ACC112 (cell line): ENCODE measurements around the gene PATJ.

ENCODE experiments used
- H2AFZ ChIP-seq: fragments of 200-600 bp; sonication (generic); one replicate; pipeline ENCODE4 v1.6.0; 2017; ENCODE audit warnings: antibody characterized with exemption, low read length; ENCODE audit not compliant: unreplicated experiment
- H3K27ac ChIP-seq: fragments of 200-600 bp; sonication (generic); 2 replicates; pipeline ENCODE4 v1.5.1; 2014; ENCODE audit warnings: low read depth, mild to moderate bottlenecking, antibody characterized with exemption, low read length, moderate library complexity
- H3K27me3 ChIP-seq: fragments of 200-600 bp; sonication (generic); 2 replicates; pipeline ENCODE4 v1.6.1; 2014; ENCODE audit warnings: mild to moderate bottlenecking, antibody characterized with exemption, low read length, moderate library complexity, mixed read lengths; ENCODE audit not compliant: insufficient read depth
- H3K36me3 ChIP-seq: fragments of 200-600 bp; sonication (generic); 2 replicates; pipeline ENCODE4 v1.6.1; 2016; ENCODE audit warnings: mild to moderate bottlenecking, antibody characterized with exemption, low read length, moderate library complexity, mixed read lengths; ENCODE audit not compliant: insufficient read depth
- H3K4me1 ChIP-seq: fragments of 200-600 bp; sonication (generic); one replicate; pipeline ENCODE4 v1.6.1; 2016; ENCODE audit warnings: low read length, mixed read lengths; ENCODE audit not compliant: insufficient read depth, unreplicated experiment, control insufficient read depth
- H3K4me3 ChIP-seq: fragments of 200-600 bp; sonication (generic); 2 replicates; pipeline ENCODE4 v1.5.1; 2014; ENCODE audit warnings: mild to moderate bottlenecking, low read depth, low read length
- H3K79me2 ChIP-seq: fragments of 200-600 bp; sonication (generic); one replicate; pipeline ENCODE4 v1.6.0; 2016; ENCODE audit warnings: low read length; ENCODE audit not compliant: control insufficient read depth, unreplicated experiment, insufficient read depth

PATJ gene

DNA sequence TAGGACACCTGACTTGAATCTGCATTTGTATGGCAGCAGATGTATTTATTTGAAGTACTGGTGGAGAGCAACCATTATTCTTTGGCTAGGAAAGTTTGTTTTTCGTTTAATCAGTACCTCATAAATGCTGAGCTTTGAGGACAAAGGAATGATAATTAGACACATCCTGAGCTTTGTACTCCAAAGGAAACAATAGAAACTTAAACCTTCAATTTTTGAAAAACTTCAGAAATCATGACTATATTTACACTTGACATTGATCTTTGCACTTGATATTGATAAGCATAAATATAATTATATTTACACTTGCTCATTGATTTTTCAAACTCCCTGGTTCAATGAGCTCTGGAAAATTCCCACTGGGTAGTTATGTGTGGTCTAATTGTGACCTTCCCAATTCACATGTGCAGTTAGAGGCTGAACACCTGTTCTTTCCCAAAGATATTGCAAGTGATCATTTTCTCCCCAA, 10.7 kb downstream of the PATJ start:
- Histone ChIP-seq H3K79me2 (no peaks in the 10 kb centered on the region), H3K27ac (no peak overlapping the region), H3K4me1 (no peaks in the 10 kb centered on the region), H2AFZ (no peak overlapping the region), H3K27me3 (no peaks in the 10 kb centered on the region), H3K4me3 (no peak overlapping the region), H3K36me3 (no peaks in the 10 kb centered on the region)

DNA sequence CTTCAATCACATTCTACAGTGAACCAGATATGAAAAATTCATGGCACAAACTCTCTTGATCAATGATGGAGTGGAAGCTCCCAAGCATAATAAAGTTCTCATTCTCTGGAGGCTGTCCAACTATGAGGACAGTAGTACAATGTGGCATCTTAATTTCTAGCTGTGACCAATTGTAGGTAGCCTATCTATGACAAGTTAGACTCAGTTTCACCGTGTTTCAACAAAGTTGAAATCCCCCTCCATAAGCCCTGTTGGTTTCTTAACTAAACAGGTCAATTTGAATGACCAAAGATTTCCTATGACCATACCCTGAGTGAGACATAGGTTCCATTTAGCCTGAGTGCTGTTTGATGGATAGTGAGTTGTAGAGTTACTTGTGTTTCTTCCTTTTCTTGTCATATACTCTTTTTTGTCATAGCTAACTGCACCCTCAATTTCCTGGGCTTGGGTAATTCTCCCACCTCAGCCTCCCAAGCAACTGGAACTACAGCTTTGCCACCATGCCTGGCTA, 11.8 kb downstream of the PATJ start:
- no peaks in the 10 kb centered on the region for H3K36me3 ChIP-seq
- H3K4me1 ChIP-seq = peaks cover 4% of the 10 kb centered on the region
- H2AFZ ChIP-seq = no peak overlapping the region
- no peak overlapping the region for H3K4me3 ChIP-seq
- H3K27me3 ChIP-seq = no peaks in the 10 kb centered on the region
- H3K27ac ChIP-seq = no peak overlapping the region
- no peaks in the 10 kb centered on the region for H3K79me2 ChIP-seq

DNA sequence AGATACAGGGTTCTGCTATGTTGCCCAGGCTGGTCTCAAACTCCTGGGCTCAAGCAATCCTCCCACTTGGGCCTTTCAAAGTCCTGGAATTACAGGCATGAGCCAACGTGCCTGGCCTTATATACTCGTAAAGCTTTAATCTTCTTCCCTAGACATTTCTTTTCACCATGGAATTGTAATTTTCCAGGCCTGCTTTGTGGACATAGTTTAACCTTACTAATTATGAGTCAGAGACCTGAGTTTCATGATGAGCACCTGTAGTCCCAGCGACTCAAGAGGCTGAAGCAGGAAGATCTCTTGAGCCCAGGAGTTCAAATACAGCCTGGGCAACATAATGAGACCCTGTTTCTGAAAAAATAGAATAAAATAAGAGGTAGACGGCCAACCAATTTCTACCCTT, 12.3 kb downstream of the PATJ start:
- Histone ChIP-seq H3K79me2 (no peaks in the 10 kb centered on the region), H3K4me1 (peaks cover 4% of the 10 kb centered on the region), H3K36me3 (no peaks in the 10 kb centered on the region), H3K4me3 (no peak overlapping the region), H2AFZ (no peak overlapping the region), H3K27ac (no peak overlapping the region), H3K27me3 (no peaks in the 10 kb centered on the region)

DNA sequence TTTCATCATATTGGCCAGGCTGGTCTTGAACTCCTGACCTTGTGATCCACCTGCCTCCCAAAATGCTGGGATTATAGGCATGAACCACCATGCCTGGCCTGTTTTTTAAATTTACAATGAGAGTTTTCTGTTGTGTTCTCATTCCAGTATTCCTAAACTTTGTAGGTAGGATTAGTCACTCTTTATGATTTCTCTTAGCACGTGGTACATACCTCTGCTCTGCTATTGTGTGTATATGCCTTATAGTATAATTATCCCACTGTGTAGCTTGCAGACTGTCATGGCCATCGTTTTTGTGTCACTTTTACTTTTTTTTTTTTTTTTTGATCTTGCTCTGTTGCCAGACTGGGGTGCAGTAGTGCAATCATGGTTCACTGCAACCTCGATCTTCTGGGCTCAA, 14.5 kb downstream of the PATJ start:
- no peak overlapping the region for H3K27ac ChIP-seq
- peaks cover 4% of the 10 kb centered on the region for H3K4me1 ChIP-seq
- no peak overlapping the region for H3K4me3 ChIP-seq
- H3K36me3 ChIP-seq = no peaks in the 10 kb centered on the region
- H3K79me2 ChIP-seq = no peaks in the 10 kb centered on the region
- H3K27me3 ChIP-seq = no peaks in the 10 kb centered on the region
- H2AFZ ChIP-seq = no peak overlapping the region

DNA sequence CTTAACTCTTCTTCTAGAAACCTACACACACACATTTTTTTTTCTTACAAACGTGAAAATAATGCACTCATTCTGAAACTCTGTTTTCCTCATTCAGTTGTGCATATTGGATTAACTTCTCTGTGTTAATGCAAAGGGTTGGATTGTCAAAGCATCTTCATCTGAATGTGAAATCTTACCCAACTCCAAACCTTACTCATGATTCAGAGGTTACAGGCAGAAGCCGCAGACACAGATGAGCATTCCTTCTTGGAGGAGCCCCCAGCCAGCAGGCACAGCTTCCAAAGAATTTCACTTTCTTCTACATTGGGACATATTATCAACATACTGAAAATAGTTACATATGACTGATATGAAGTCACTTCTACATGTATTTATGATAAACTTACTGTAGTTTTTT, 15.7 kb downstream of the PATJ start:
- Histone ChIP-seq H2AFZ (no peak overlapping the region), H3K4me1 (peaks cover 4% of the 10 kb centered on the region), H3K4me3 (no peak overlapping the region), H3K27me3 (no peaks in the 10 kb centered on the region), H3K79me2 (no peaks in the 10 kb centered on the region), H3K36me3 (no peaks in the 10 kb centered on the region), H3K27ac (no peak overlapping the region)

DNA sequence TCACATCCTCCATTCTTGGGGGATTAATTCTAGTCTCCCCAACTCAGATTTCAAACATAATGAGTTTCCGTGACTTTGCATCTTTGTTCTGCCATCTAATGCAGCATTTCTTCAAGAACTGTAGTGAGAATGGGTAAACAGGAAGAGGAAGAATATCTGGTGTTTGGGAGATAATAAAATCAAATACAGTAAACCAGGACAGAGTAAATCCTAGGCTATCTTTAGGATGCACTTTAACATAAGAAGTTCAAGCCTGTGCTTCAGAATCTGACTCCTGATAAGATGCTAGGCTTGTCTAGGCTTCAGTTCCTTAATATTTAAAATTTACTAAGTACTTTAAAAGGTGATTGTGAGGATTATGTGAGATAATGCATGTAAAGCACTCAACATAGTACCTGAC, 27.9 kb downstream of the PATJ start:
- no peaks in the 10 kb centered on the region for H3K27me3 ChIP-seq
- no peaks in the 10 kb centered on the region for H3K36me3 ChIP-seq
- H3K4me1 ChIP-seq = no peaks in the 10 kb centered on the region
- H3K27ac ChIP-seq = no peak overlapping the region
- no peaks in the 10 kb centered on the region for H3K79me2 ChIP-seq
- no peak overlapping the region for H2AFZ ChIP-seq
- H3K4me3 ChIP-seq = no peak overlapping the region

DNA sequence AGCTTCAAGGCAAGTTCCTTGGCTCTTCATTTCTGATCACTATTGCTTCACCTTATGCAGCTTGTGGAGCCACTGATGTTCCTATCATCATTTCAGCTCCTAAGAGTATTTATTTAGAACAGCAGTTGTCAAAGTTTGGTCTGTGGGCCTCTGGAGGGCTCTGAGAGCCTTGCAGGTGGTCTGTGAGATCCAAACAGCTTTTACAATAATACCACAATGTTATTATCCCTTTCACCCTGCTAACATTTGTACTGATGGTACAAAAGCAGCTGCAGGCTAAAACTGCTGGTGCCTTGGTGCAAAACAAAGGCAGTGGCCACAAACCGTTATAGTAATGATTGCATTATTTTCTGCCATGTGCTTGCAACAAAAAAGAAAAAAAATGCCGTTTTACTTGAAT, 33.8 kb downstream of the PATJ start:
- Histone ChIP-seq H3K27me3 (no peaks in the 10 kb centered on the region), H3K4me3 (no peak overlapping the region), H3K79me2 (no peaks in the 10 kb centered on the region), H3K27ac (no peak overlapping the region), H3K4me1 (no peaks in the 10 kb centered on the region), H2AFZ (no peak overlapping the region), H3K36me3 (no peaks in the 10 kb centered on the region)

DNA sequence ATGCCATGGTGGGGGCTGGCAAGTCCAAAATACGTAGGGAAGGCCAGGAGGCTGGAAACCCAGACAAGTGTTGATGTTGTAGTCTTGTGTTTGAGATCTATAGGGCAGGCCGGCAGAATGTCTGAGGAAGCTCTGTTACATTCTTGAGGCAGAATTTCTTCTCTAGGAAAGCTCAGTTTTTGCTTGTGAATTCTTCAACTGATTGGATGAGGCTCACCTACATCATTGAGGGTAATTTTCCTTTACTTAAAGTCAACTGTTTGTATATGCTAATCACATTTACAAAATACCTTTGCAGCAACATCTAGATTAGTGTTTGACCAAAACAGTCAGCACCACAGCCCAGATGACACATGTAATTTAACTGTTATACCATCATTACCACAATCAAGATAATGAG, 37.0 kb downstream of the PATJ start:
- H2AFZ ChIP-seq = no peak overlapping the region
- H3K79me2 ChIP-seq = no peaks in the 10 kb centered on the region
- H3K27ac ChIP-seq = no peak overlapping the region
- H3K4me3 ChIP-seq = no peak overlapping the region
- no peaks in the 10 kb centered on the region for H3K4me1 ChIP-seq
- H3K36me3 ChIP-seq = no peaks in the 10 kb centered on the region
- H3K27me3 ChIP-seq = no peaks in the 10 kb centered on the region

DNA sequence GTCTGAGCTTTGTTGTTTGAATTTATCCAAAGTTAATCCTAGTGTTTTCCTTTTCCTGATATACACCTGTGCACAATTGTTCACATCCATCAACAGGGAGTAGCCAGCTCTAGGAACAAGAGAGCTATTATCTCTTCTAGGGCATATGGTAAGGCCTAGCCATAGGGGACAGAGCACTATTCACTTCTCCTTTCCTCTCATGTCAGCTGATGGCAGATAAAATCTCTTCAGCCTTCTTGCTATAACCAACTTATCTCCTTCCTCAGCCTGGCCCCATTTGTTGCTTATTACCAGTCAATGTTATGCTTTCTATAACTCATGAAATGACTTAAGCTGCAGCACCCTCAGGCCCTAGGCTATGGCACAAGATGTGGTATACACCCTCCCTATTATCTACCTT, 38.9 kb downstream of the PATJ start:
- no peak overlapping the region for H3K4me3 ChIP-seq
- H3K4me1 ChIP-seq = no peaks in the 10 kb centered on the region
- H3K36me3 ChIP-seq = no peaks in the 10 kb centered on the region
- no peaks in the 10 kb centered on the region for H3K27me3 ChIP-seq
- H3K27ac ChIP-seq = no peak overlapping the region
- no peaks in the 10 kb centered on the region for H3K79me2 ChIP-seq
- no peak overlapping the region for H2AFZ ChIP-seq

DNA sequence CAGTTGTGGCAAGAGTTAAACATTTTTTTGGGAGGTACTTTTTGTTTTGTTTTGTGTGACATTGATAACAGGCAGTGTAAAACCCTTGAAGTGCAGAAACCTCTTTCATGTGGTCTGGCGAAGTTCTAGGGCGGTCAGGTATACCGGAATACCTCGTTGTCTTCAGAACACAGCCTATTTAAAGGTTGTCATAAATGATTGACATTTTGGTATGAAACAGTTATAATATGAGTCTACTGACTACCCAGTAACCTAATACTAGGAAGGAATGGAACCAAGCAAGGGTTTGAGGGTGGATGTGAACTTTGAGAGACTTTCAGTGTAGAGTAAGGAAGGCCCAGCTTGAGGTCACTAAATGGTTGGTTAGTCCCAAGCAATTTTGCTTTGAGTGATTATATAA, 40.5 kb downstream of the PATJ start:
- H3K4me1 ChIP-seq = no peaks in the 10 kb centered on the region
- H3K36me3 ChIP-seq = no peaks in the 10 kb centered on the region
- H3K79me2 ChIP-seq = no peaks in the 10 kb centered on the region
- no peaks in the 10 kb centered on the region for H3K27me3 ChIP-seq
- H3K27ac ChIP-seq = no peak overlapping the region
- H2AFZ ChIP-seq = no peak overlapping the region
- H3K4me3 ChIP-seq = no peak overlapping the region

DNA sequence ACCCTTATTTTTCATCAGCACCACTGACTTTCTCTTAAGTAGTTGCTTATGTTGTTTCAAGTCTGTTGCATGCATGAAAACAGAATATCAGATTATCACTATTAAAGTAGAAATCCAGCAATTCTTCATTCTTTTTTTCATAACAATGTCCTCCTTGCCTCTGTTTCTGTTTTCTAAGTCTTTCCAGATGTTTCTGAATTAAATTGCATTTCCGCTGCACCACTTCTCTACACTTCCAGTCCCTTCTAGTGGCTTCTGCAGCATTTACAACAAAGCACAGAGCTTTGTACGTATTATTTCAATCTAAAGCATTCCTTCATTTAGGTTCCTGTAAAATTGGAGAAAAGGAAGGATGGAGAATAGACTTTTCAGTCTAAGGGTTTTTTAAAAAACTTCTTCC, 42.4 kb downstream of the PATJ start:
- Histone ChIP-seq H3K36me3 (no peaks in the 10 kb centered on the region), H3K4me1 (no peaks in the 10 kb centered on the region), H3K27ac (no peak overlapping the region), H2AFZ (no peak overlapping the region), H3K27me3 (no peaks in the 10 kb centered on the region), H3K79me2 (no peaks in the 10 kb centered on the region), H3K4me3 (no peak overlapping the region)
